Esophagus squamous epithelium (tissue), 4 donors: ENCODE results near the gene NCOR2.

ENCODE experiments used
- POLR2A ChIP-seq, 4 donors: fragments of 450-650 bp; IDR thresholded peaks; one replicate each; pipeline ENCODE4 v1.6.1; 2017; ENCODE audit warnings: antibody characterized with exemption in 4 of 4, mild to moderate bottlenecking in 4 of 4, moderate library complexity in 3 of 4
- TF ChIP-seq, protein P1 (sequence below), 6 experiments: fragments of 450-650 bp in 4 of 6; fragments of 200-600 bp in 2 of 6; sonication (generic) in 2 of 6; IDR thresholded peaks; one replicate each; pipeline ENCODE4 v1.5.1; 2016 to 2019; ENCODE audit warnings: antibody characterized with exemption in 6 of 6, mild to moderate bottlenecking in 4 of 6, moderate library complexity in 4 of 6

DNA sequence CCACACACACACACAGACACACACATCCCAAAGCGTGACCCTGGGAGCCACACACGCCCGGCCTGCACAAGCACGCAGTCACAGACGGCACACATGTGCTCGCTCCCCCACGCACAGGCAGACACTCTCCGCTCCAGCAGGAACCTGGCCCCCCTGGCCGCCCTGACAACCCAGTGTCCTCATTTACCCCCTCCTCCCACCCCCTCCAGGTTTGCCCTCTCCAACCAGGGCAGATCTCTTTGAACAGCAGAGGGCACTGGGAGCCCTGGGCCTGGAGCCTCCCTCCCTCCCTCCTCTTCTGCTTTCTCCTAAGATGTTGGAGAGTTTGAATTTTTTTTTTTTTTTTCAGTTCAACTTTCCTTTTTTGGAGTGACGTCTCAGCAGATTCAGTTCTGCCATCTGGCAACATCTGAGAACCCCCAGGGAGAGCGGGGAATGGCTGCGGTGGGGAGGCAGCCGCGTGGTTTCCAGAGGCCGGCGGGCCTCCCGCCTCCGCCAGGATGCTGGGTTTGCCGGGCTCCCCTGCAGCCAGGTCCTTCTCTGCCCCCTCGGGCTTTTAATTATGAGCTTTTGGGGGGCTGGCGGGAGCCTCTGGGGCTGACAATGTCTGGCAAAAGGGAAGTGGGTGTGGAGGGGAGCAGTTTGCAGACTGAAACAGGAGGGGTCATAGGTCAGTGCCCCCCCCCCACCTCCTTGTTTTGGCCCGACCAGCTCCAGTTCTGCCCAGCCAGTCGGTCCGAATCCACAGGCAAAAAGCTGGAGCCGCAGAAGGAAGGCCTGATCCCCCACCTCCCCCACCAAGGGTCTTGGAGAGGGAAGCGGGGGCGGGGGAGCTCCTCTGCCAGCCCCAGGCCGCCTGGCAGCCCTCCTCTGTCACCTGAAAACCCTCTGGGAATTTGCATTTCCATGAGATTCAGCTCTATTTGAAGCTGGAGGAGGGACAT is 1.3 kb upstream of the NCOR2 start:
- TF ChIP-seq, protein P1, sequence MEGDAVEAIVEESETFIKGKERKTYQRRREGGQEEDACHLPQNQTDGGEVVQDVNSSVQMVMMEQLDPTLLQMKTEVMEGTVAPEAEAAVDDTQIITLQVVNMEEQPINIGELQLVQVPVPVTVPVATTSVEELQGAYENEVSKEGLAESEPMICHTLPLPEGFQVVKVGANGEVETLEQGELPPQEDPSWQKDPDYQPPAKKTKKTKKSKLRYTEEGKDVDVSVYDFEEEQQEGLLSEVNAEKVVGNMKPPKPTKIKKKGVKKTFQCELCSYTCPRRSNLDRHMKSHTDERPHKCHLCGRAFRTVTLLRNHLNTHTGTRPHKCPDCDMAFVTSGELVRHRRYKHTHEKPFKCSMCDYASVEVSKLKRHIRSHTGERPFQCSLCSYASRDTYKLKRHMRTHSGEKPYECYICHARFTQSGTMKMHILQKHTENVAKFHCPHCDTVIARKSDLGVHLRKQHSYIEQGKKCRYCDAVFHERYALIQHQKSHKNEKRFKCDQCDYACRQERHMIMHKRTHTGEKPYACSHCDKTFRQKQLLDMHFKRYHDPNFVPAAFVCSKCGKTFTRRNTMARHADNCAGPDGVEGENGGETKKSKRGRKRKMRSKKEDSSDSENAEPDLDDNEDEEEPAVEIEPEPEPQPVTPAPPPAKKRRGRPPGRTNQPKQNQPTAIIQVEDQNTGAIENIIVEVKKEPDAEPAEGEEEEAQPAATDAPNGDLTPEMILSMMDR (IDR thresholded peaks at IDR 0.05): peak in 2 of 6 experiments; percentile 28 to 35
- TF ChIP-seq POLR2A (IDR thresholded peaks at IDR 0.05): no peak
